ENCODE data around the gene NET1.

DNA sequence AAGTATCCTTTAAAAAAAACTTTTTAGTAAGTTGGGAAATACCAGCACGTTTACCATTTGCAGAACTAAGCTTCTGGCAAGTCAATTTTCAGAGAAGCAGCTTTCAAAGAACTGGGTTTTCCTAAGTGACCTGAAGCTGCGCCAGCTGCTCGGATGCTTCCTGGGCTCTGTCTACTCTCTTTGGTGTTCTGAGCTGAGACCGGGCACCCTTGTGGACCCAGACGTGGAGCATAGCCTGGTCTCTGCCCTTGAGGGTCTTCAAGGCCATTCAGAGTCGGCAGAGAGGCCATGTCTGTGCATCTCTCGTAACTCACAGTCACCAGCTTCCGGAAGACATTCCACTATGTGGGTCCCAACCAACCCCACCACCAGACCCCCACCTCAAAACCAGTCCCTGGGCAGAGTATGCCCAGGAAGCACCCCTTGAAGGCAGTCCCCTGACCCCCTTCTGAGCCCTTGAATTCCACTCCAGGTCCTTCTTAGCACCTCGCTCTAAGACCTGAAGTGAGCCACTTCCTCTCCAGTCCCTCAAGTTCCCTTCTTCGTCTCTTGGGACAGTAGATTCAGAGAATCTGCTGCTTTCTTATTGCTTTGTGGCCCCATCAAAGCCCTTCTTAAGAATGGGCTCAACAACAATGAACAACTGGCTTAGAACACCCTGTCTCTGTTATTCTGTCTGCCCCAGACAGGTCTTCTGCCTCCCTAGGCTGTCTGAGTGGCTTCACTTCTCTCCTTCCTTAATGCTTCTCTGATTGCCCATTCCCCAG is 78.5 kb downstream of the NET1 start:
- TF ChIP-seq, protein P1, sequence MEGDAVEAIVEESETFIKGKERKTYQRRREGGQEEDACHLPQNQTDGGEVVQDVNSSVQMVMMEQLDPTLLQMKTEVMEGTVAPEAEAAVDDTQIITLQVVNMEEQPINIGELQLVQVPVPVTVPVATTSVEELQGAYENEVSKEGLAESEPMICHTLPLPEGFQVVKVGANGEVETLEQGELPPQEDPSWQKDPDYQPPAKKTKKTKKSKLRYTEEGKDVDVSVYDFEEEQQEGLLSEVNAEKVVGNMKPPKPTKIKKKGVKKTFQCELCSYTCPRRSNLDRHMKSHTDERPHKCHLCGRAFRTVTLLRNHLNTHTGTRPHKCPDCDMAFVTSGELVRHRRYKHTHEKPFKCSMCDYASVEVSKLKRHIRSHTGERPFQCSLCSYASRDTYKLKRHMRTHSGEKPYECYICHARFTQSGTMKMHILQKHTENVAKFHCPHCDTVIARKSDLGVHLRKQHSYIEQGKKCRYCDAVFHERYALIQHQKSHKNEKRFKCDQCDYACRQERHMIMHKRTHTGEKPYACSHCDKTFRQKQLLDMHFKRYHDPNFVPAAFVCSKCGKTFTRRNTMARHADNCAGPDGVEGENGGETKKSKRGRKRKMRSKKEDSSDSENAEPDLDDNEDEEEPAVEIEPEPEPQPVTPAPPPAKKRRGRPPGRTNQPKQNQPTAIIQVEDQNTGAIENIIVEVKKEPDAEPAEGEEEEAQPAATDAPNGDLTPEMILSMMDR (IDR thresholded peaks at IDR 0.05): no peak
- no peak for TF ChIP-seq POLR2A (IDR thresholded peaks at IDR 0.05)
